Vagina (tissue), 2 donors: ENCODE results near the gene ROR1. TPM values are rescaled to one million over a fixed set of nuclear protein-coding genes. Genes with fewer than 3 reads are reported as not detected.

Experiments
- DNase-seq, 2 donors: peaks; one replicate each; pipeline ENCODE4 v3.0.0-alpha.2; 2017; ENCODE audit errors: extremely low spot score in 2 of 2
- H3K27ac ChIP-seq: fragments of 200-600 bp; sonication (generic); one replicate; pipeline ENCODE4 v1.5.1; 2019
- H3K27me3 ChIP-seq: fragments of 200-600 bp; sonication (generic); one replicate; pipeline ENCODE4 v1.5.1; 2019
- H3K36me3 ChIP-seq, 2 donors: fragments of 200-600 bp; sonication (generic); one replicate each; pipeline ENCODE4 v1.5.1; 2017 to 2019
- H3K4me1 ChIP-seq: fragments of 200-600 bp; sonication (generic); one replicate; pipeline ENCODE4 v1.5.1; 2019
- H3K4me3 ChIP-seq, 2 donors: fragments of 200-600 bp; sonication (generic); 1 replicate in 1 of 2; 2 replicates in 1 of 2; pipeline ENCODE4 v1.5.1; 2016 to 2019
- H3K9me3 ChIP-seq: fragments of 200-600 bp; sonication (generic); one replicate; pipeline ENCODE4 v1.5.1; 2019
- POLR2A ChIP-seq, 2 donors: fragments of 450-650 bp; IDR thresholded peaks; one replicate each; pipeline ENCODE4 v1.6.1; 2017; ENCODE audit warnings: antibody characterized with exemption in 2 of 2, mild to moderate bottlenecking in 2 of 2, moderate library complexity in 2 of 2
- POLR2AphosphoS5 ChIP-seq, 2 donors: sonication (generic); formaldehyde crosslinking; IDR thresholded peaks; one replicate each; pipeline ENCODE4 v1.9.0; 2017; ENCODE audit warnings: antibody characterized with exemption in 2 of 2, mild to moderate bottlenecking in 2 of 2, low read depth in 1 of 2; ENCODE audit not compliant: insufficient read depth in 1 of 2
- intact Hi-C: fragments of 100-400 bp; cut with DNase I; formaldehyde crosslinking; loops from one replicate; pipeline ENCODE4 v1.15.1; 2023
- total RNA-seq: library from RNA; depleted of rRNA; stranded (reverse); fragments of >200 nt; gene quantifications from one replicate; pipeline ENCODE4 v1.2.3, GENCODE V29; 2016
- TF ChIP-seq, protein P1 (sequence below), 3 experiments: fragments of 450-650 bp in 2 of 3; fragments of 200-600 bp in 1 of 3; sonication (generic) in 1 of 3; IDR thresholded peaks; one replicate each; pipeline ENCODE4 v1.5.1; 2017 to 2019; ENCODE audit warnings: antibody characterized with exemption in 3 of 3, mild to moderate bottlenecking in 2 of 3, moderate library complexity in 2 of 3

Gene ROR1
- total RNA-seq, 1 donor from 2014 or later, result 11.0 TPM

DNA sequence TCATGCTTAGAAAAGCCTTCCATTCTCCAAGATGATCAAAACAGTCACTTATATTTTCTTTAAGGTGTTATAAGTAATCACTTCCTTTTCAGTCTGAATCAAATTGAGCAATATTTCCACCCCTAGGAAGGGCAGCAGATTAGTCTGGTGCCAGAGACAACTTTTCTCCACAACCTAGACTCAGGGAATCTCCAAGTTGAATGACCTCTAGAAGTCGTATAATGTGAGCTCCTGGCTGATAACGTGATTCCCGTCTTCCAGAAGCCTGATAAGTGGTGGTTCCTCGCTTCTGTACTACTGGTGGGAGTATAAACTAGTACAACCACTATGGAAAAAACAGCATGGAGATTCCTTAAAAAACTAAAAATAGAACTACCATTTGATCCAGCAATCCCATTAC lies 251.2 kb downstream of the ROR1 start:
- no peaks in the 10 kb centered on the region for H3K27me3 ChIP-seq
- TF ChIP-seq, protein P1, sequence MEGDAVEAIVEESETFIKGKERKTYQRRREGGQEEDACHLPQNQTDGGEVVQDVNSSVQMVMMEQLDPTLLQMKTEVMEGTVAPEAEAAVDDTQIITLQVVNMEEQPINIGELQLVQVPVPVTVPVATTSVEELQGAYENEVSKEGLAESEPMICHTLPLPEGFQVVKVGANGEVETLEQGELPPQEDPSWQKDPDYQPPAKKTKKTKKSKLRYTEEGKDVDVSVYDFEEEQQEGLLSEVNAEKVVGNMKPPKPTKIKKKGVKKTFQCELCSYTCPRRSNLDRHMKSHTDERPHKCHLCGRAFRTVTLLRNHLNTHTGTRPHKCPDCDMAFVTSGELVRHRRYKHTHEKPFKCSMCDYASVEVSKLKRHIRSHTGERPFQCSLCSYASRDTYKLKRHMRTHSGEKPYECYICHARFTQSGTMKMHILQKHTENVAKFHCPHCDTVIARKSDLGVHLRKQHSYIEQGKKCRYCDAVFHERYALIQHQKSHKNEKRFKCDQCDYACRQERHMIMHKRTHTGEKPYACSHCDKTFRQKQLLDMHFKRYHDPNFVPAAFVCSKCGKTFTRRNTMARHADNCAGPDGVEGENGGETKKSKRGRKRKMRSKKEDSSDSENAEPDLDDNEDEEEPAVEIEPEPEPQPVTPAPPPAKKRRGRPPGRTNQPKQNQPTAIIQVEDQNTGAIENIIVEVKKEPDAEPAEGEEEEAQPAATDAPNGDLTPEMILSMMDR (IDR thresholded peaks at IDR 0.05), result no peak
- no peak for TF ChIP-seq POLR2AphosphoS5 (IDR thresholded peaks at IDR 0.05; ENCODE audit: insufficient read depth in 1 of 2, low read depth in 1 of 2)
- no peaks in the 10 kb centered on the region for H3K36me3 ChIP-seq
- H3K9me3 ChIP-seq, result no peaks in the 10 kb centered on the region
- intact Hi-C loops, result no loop called here
- H3K4me1 ChIP-seq, result no peaks in the 10 kb centered on the region
- H3K27ac ChIP-seq, result no peak overlapping the region
- no peak overlapping the region for H3K4me3 ChIP-seq
- no peak for DNase-seq

DNA sequence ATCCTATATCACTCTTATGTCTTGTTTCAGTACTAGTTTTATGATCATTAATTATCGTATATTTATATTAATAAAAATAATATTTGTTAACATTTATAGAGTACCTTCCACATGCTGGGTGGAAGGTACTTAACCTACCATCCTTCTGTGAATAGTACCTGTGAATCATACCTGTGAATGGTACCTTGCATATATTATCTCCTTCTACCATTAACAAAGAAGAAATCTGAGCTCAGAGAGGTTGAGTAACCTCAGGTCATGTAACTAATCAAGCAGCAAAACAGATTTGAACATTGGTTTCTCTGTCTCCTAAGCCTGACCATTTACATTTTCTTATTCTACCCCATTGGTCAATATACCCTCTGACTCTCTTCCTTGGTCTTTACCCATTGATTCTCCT lies 255.2 kb downstream of the ROR1 start:
- Histone ChIP-seq H3K4me3 (no peak overlapping the region), H3K36me3 (no peaks in the 10 kb centered on the region), H3K27ac (no peak overlapping the region), H3K9me3 (no peaks in the 10 kb centered on the region), H3K27me3 (no peaks in the 10 kb centered on the region), H3K4me1 (no peaks in the 10 kb centered on the region)
- TF ChIP-seq POLR2A (IDR thresholded peaks at IDR 0.05), result no peak
- TF ChIP-seq, protein P1 (IDR thresholded peaks at IDR 0.05), result no peak
- intact Hi-C loops, result no loop called here
- no peak for DNase-seq

DNA sequence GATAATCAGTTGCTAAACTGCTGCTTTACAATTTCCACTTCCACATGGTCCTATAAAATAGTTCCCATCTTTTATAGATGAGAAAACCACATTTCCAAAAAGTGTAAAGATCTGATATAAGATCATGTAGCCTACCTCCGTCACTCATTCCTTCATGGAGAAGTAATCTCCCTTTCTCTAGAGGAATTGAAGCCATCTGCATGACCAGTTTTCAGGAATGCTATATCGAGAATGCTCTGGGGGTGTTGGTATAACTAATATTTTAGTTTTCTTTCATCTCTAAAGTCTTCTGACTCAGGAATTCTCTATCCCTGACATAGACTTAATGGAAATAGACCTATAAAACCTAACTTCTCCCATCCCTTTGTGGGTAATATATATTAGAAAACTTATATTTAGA lies 256.6 kb downstream of the ROR1 start:
- DNase-seq, result no peak
- H3K4me3 ChIP-seq, result no peak overlapping the region
- H3K27ac ChIP-seq, result no peak overlapping the region
- intact Hi-C loops, result no loop called here
- H3K4me1 ChIP-seq, result no peaks in the 10 kb centered on the region
- TF ChIP-seq, protein P1 (IDR thresholded peaks at IDR 0.05), result no peak
- TF ChIP-seq POLR2A (IDR thresholded peaks at IDR 0.05) (no peak), POLR2AphosphoS5 (IDR thresholded peaks at IDR 0.05; ENCODE audit: insufficient read depth in 1 of 2, low read depth in 1 of 2) (no peak)
- H3K36me3 ChIP-seq, result no peaks in the 10 kb centered on the region
- no peaks in the 10 kb centered on the region for H3K9me3 ChIP-seq
- H3K27me3 ChIP-seq, result no peaks in the 10 kb centered on the region

DNA sequence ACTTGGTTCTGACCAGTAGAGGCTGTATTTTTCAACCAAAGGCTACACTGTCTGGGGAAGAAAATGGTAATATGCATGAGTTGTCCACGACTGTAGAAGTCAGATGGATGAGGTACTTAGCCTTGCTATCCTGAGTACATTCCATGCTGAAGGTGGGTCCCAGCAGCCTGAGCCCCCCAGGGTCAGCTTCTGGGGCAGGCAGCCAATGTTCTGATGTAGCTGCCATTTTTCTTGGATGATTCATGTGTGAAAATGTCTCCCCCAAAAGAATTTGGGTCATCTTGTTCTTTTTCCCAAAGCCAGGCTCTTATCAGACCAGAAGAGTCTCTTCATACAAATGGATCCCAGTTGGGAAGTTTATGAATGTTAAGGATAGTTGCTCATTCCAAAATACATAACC lies 257.4 kb downstream of the ROR1 start:
- H3K9me3 ChIP-seq, result no peaks in the 10 kb centered on the region
- no peaks in the 10 kb centered on the region for H3K36me3 ChIP-seq
- no peak overlapping the region for H3K4me3 ChIP-seq
- H3K4me1 ChIP-seq, result no peaks in the 10 kb centered on the region
- TF ChIP-seq, protein P1 (IDR thresholded peaks at IDR 0.05), result no peak
- TF ChIP-seq POLR2AphosphoS5 (IDR thresholded peaks at IDR 0.05; ENCODE audit: insufficient read depth in 1 of 2, low read depth in 1 of 2) (no peak), POLR2A (IDR thresholded peaks at IDR 0.05) (no peak)
- intact Hi-C loops, result no loop called here
- H3K27me3 ChIP-seq, result no peaks in the 10 kb centered on the region
- H3K27ac ChIP-seq, result no peak overlapping the region
- DNase-seq, result no peak

DNA sequence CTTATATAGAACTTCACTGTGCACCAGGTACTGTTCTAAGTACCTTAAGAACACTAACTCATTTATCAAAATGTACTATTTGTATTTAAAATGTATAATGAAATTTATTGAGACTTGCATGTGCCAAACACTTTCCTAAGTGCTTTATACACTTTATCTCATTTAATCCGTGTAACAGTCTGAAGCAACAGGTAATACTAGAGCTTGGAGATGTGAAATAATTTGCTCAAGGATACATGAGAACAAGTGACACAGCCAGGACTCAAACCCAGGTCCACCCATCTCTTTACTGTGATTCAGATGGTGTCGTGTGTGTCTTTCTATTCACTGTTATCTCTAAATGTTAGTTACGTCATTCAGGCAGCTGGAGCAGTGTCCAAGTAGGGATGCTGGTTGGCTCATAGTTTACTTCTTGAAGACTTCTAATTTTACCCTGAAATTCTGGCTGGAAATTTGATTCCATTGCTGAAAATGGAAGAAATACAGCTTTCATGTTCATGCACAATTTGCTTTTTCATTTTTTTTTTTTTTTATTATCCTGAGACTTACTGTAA lies 259.9 kb downstream of the ROR1 start:
- peaks cover 10% of the 10 kb centered on the region for H3K4me1 ChIP-seq
- DNase-seq, result no peak
- no peak for TF ChIP-seq POLR2A (IDR thresholded peaks at IDR 0.05)
- TF ChIP-seq, protein P1 (IDR thresholded peaks at IDR 0.05), result no peak
- no peak for TF ChIP-seq POLR2AphosphoS5 (IDR thresholded peaks at IDR 0.05; ENCODE audit: insufficient read depth in 1 of 2, low read depth in 1 of 2)
- intact Hi-C loops, result no loop called here
- H3K4me3 ChIP-seq, result no peak overlapping the region
- H3K36me3 ChIP-seq, result no peaks in the 10 kb centered on the region
- no peak overlapping the region for H3K27ac ChIP-seq
- no peaks in the 10 kb centered on the region for H3K9me3 ChIP-seq
- H3K27me3 ChIP-seq, result no peaks in the 10 kb centered on the region
